Sigmoid colon (tissue), 7 donors: Measurements from ENCODE around the gene RASGEF1B. TPM values are rescaled to one million over a fixed set of nuclear protein-coding genes. Genes with fewer than 3 reads are reported as not detected.

Source experiments
- DNase-seq: peaks from one replicate; pipeline ENCODE4 v3.0.0-alpha.2; 2019
- H3K27ac ChIP-seq, 4 donors: fragments of 200-600 bp; sonication (generic); one replicate each; pipeline ENCODE4 v1.5.1; 2016 to 2019; ENCODE audit warnings: mild to moderate bottlenecking in 1 of 4
- H3K27me3 ChIP-seq, 3 donors: fragments of 200-600 bp; sonication (generic); one replicate each; pipeline ENCODE4 v1.5.1; 2019; ENCODE audit warnings: mild to moderate bottlenecking in 1 of 3
- H3K36me3 ChIP-seq, 4 donors: fragments of 200-600 bp; sonication (generic); one replicate each; pipeline ENCODE4 v1.5.1; 2016 to 2019
- H3K4me1 ChIP-seq, 4 donors: fragments of 200-600 bp; sonication (generic); one replicate each; pipeline ENCODE4 v1.5.1; 2017 to 2019
- H3K4me3 ChIP-seq, 4 donors: fragments of 200-600 bp; sonication (generic); one replicate each; pipeline ENCODE4 v1.5.1; 2017 to 2019; ENCODE audit warnings: mild to moderate bottlenecking in 2 of 4, moderate library complexity in 1 of 4
- H3K9me3 ChIP-seq, 4 donors: fragments of 200-600 bp in 3 of 4; sonication (generic) in 3 of 4; one replicate each; pipeline versions ENCODE4 v1.5.1 to v1.6.1; 2013 to 2019
- EP300 ChIP-seq, 4 donors: sonication (generic); formaldehyde crosslinking; IDR thresholded peaks; one replicate each; pipeline ENCODE4 v1.6.1; 2017; ENCODE audit warnings: antibody characterized with exemption in 4 of 4
- POLR2A ChIP-seq, 2 donors: fragments of 450-650 bp; IDR thresholded peaks; one replicate each; pipeline ENCODE4 v1.6.1; 2016; ENCODE audit warnings: antibody characterized with exemption in 2 of 2, mild to moderate bottlenecking in 2 of 2, moderate library complexity in 2 of 2
- POLR2AphosphoS5 ChIP-seq, 4 donors: sonication (generic); formaldehyde crosslinking; IDR thresholded peaks; one replicate each; pipeline ENCODE4 v1.6.1; 2017; ENCODE audit warnings: antibody characterized with exemption in 4 of 4
- WGBS, 2 donors: extraction: QIAGEN DNeasy Blood & Tissue Kit; methylation state at CpG; one replicate each; pipeline ENCODE4 v1.1.7; 2013; 5-methylcytosine and 5-hydroxymethylcytosine counted together
- intact Hi-C: fragments of 100-400 bp; cut with DNase I; formaldehyde crosslinking; loops from one replicate; pipeline ENCODE4 v1.15.1; 2023
- polyA plus RNA-seq, 3 donors: library from polyadenylated mRNA; stranded (reverse); fragments of 200-250 nt; gene quantifications; one replicate each; pipeline ENCODE4 v1.2.3, GENCODE V29; 2013
- total RNA-seq, 4 donors: library from RNA; depleted of rRNA; stranded (reverse); fragments of >200 nt; gene quantifications; one replicate each; pipeline ENCODE4 v1.1.0, GENCODE V29; 2016
- TF ChIP-seq, protein P1 (sequence below), 4 experiments: fragments of 450-650 bp in 3 of 4; fragments of 200-600 bp in 1 of 4; IDR thresholded peaks; one replicate each; pipeline ENCODE4 v1.5.1; 2016 to 2019; ENCODE audit warnings: antibody characterized with exemption in 4 of 4, mild to moderate bottlenecking in 3 of 4, moderate library complexity in 2 of 4
- donor health status: healthy with polysubstance abuse.
- donor health status: Bipolar disorder and iron deficiency.
- donor health status: healthy.

Gene RASGEF1B
- total and polyA plus RNA-seq, 7 donors: 5.0 to 12.1 (median 10.3) TPM

DNA sequence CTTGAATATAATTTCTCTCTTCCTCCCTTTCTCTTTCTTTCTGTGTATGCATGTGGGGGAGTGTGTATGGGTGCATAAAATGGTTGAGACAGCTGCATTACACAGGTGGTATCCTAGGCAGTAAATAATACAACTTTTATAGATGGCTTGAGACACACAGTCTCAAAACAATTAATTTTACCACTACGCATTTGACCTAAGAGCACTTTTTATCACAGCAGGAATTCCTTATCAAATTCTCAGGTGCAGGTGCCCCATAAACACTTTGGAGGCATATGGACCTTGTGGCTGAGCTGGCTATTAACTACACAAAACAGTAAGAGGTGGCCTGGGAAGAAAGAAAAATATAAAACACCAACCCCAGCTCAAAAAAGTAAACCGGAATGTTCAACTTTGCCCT, 91.3 kb downstream of the RASGEF1B start:
- H3K27me3 ChIP-seq: no peaks in the 10 kb centered on the region
- WGBS, 2 donors: 28 to 74% methylated on average over 2 of the region's 2 CpGs

DNA sequence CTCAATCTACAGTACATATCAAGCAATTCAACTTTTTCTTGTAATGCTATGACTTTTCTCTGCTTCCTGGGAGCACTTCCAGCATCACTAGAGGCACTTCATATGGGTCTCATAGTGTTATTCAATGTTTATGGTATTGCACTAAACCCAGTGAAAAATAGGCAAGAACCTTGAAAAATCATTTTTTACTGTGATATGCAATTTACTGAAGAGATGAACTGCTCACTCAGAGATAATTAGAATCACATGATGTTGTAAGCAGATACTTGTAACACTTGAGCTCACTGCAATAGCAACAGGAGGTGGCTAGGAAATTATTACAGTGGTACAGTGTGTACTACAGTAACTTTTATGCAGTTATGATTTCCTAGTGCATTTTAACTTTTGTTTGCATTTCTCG, 93.3 kb downstream of the RASGEF1B start:
- WGBS, 2 donors: 23 to 69% methylated on average over 1 of the region's 1 CpG

More for the DNA sequence above, 91.3 kb downstream of the RASGEF1B start:
- no peak for DNase-seq
- H3K27ac ChIP-seq: no peak overlapping the region
- H3K4me1 ChIP-seq: peaks cover 0 to 8% (median 0%) of the 10 kb centered on the region in 4 donors
- intact Hi-C loops: no loop called here
- H3K4me3 ChIP-seq: no peak overlapping the region
- H3K36me3 ChIP-seq: no peaks in the 10 kb centered on the region
- TF ChIP-seq POLR2A (IDR thresholded peaks at IDR 0.05): no peak
- no peaks in the 10 kb centered on the region for H3K9me3 ChIP-seq

DNA sequence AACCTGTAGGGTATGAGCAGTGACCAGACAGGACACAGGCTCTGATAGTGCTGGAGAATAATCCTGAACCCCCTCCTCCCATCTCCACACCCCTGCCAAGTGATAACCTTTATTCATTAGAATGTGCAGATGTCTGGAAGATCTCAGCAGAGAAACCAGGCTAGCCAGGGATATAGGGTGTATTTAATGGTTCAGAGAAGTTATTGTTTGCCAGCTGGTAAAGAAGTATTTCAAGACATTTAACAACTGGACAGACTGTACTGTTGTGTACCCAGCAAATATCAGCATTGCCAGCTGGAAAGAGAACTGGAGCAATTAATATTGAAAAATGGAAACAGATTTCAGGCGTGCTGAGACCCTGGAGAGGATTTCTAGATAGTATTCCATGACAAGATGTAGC, 94.5 kb downstream of the RASGEF1B start:
- 40 to 83% methylated on average over 1 of the region's 1 CpG for WGBS, 2 donors
- peaks cover 0 to 8% (median 0%) of the 10 kb centered on the region in 4 donors for H3K4me1 ChIP-seq
- no peaks in the 10 kb centered on the region for H3K9me3 ChIP-seq
- no peak overlapping the region for H3K27ac ChIP-seq
- DNase-seq: no peak
- H3K36me3 ChIP-seq: no peaks in the 10 kb centered on the region
- no peak overlapping the region for H3K4me3 ChIP-seq
- intact Hi-C loops: no loop called here
- no peaks in the 10 kb centered on the region for H3K27me3 ChIP-seq
- TF ChIP-seq, protein P1, sequence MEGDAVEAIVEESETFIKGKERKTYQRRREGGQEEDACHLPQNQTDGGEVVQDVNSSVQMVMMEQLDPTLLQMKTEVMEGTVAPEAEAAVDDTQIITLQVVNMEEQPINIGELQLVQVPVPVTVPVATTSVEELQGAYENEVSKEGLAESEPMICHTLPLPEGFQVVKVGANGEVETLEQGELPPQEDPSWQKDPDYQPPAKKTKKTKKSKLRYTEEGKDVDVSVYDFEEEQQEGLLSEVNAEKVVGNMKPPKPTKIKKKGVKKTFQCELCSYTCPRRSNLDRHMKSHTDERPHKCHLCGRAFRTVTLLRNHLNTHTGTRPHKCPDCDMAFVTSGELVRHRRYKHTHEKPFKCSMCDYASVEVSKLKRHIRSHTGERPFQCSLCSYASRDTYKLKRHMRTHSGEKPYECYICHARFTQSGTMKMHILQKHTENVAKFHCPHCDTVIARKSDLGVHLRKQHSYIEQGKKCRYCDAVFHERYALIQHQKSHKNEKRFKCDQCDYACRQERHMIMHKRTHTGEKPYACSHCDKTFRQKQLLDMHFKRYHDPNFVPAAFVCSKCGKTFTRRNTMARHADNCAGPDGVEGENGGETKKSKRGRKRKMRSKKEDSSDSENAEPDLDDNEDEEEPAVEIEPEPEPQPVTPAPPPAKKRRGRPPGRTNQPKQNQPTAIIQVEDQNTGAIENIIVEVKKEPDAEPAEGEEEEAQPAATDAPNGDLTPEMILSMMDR (IDR thresholded peaks at IDR 0.05): no peak
- TF ChIP-seq EP300 (IDR thresholded peaks at IDR 0.05) (no peak), POLR2A (IDR thresholded peaks at IDR 0.05) (no peak), POLR2AphosphoS5 (IDR thresholded peaks at IDR 0.05) (no peak)

More for the DNA sequence above, 93.3 kb downstream of the RASGEF1B start:
- Histone ChIP-seq H3K36me3 (no peaks in the 10 kb centered on the region), H3K4me1 (peaks cover 0 to 8% (median 0%) of the 10 kb centered on the region in 4 donors), H3K27ac (no peak overlapping the region), H3K27me3 (no peaks in the 10 kb centered on the region), H3K9me3 (no peaks in the 10 kb centered on the region), H3K4me3 (no peak overlapping the region)
- intact Hi-C loops: no loop called here
- DNase-seq: no peak
- TF ChIP-seq EP300 (IDR thresholded peaks at IDR 0.05) (no peak), POLR2A (IDR thresholded peaks at IDR 0.05) (no peak), POLR2AphosphoS5 (IDR thresholded peaks at IDR 0.05) (no peak)
- TF ChIP-seq, protein P1 (IDR thresholded peaks at IDR 0.05): no peak

DNA sequence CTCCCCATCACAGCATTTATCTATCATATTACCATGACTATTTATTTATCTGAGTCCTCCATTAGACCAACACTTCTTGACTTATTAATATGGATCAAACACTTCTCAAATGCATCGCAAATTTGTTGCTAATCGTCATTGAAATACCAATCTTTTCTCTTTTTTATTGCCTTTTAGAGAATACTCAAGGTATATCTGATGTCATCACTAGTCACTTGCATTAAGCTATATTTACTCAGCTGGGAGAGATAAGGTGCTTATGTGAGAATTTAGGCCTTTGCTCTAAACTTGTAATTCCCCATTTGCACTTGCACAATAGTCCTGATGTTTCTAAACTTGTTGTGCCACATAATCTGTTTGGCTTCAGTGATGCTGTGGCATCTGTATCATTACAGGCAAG, 95.0 kb downstream of the RASGEF1B start:
- no peaks in the 10 kb centered on the region for H3K9me3 ChIP-seq
- H3K4me1 ChIP-seq: peaks cover 0 to 8% (median 0%) of the 10 kb centered on the region in 4 donors
- intact Hi-C loops: no loop called here
- no peak overlapping the region for H3K4me3 ChIP-seq
- TF ChIP-seq EP300 (IDR thresholded peaks at IDR 0.05) (no peak), POLR2AphosphoS5 (IDR thresholded peaks at IDR 0.05) (no peak), POLR2A (IDR thresholded peaks at IDR 0.05) (no peak)
- TF ChIP-seq, protein P1 (IDR thresholded peaks at IDR 0.05): no peak
- no peak for DNase-seq
- no peak overlapping the region for H3K27ac ChIP-seq
- H3K27me3 ChIP-seq: no peaks in the 10 kb centered on the region
- H3K36me3 ChIP-seq: no peaks in the 10 kb centered on the region
- 82 to 89% methylated on average over 2 of the region's 2 CpGs for WGBS, 2 donors
